Measurements from ENCODE around the gene MINDY4B. TPM values are rescaled to one million over a fixed set of nuclear protein-coding genes. Genes with fewer than 3 reads are reported as not detected.

Gene MINDY4B
- polyA plus RNA-seq, 1 donor (not counting 4 experiments of a cell fraction or from before 2014, with no cell fraction given) = not detected

GRCh38 chr3:150877303-150877702 lies 27.9 kb downstream of the MINDY4B start:
- TF ChIP-seq CTCF (optimal IDR thresholded peaks at IDR 0.05 in 1 of 3, IDR thresholded peaks at IDR 0.05 in 1 of 3, conservative IDR thresholded peaks at IDR 0.05 in 1 of 3; ENCODE audit: extremely low read depth in 1 of 3, insufficient read depth in 2 of 3, low read length in 3 of 3) = no peak
- TF ChIP-seq EZH2 (IDR thresholded peaks at IDR 0.05; ENCODE audit: low read length) = no peak
- no peak for DNase-seq (ENCODE audit: low read depth, low spot score)
- H3K4me2 ChIP-seq (ENCODE audit: control insufficient read depth, extremely low read depth, insufficient read depth, low read depth, low read length) = no peak overlapping the region
- H3K79me2 ChIP-seq (ENCODE audit: control insufficient read depth, insufficient read depth, low read length) = no peaks in the 10 kb centered on the region
- dilution Hi-C loops (cut with MboI; ENCODE audit: extremely low pct_ligation_motif_present, low sequenced_read_pairs) = no loop called here
- H3K4me1 ChIP-seq (ENCODE audit: control insufficient read depth, extremely low read depth, insufficient read depth, low read length) = no peaks in the 10 kb centered on the region
- H3K27me3 ChIP-seq (ENCODE audit: control insufficient read depth, extremely low read depth, insufficient read depth, low read length) = peaks cover 3% of the 10 kb centered on the region
- H3K9me1 ChIP-seq (ENCODE audit: control insufficient read depth, extremely low read depth, insufficient read depth, low read length) = no peaks in the 10 kb centered on the region
- no peak overlapping the region for H3K27ac ChIP-seq (ENCODE audit: control insufficient read depth, insufficient read depth, low read length)
- no peaks in the 10 kb centered on the region for H3K36me3 ChIP-seq (ENCODE audit: control insufficient read depth in 2 of 2, extremely low read depth in 1 of 2, insufficient read depth in 2 of 2, low read length in 2 of 2)
- H4K20me1 ChIP-seq (ENCODE audit: control insufficient read depth, extremely low read depth, insufficient read depth, low read length) = no peaks in the 10 kb centered on the region
- no peak overlapping the region for H3K4me3 ChIP-seq (ENCODE audit: control insufficient read depth in 2 of 3, extremely low read depth in 1 of 3, insufficient read depth in 2 of 3, low read depth in 1 of 3, low read length in 3 of 3)
- no peak overlapping the region for H2AFZ ChIP-seq (ENCODE audit: control insufficient read depth, low read length)
- H3K9ac ChIP-seq (ENCODE audit: control insufficient read depth, extremely low read depth, insufficient read depth, low read length) = no peak overlapping the region
- H3K9me3 ChIP-seq (ENCODE audit: control insufficient read depth, low read depth, low read length) = no peaks in the 10 kb centered on the region
- no peak for FAIRE-seq

GRCh38 chr3:150876611-150877265 lies 28.5 kb downstream of the MINDY4B start:
- Histone ChIP-seq H3K9ac (ENCODE audit: control insufficient read depth, extremely low read depth, insufficient read depth, low read length) (no peak overlapping the region), H3K9me3 (ENCODE audit: control insufficient read depth, low read depth, low read length) (no peaks in the 10 kb centered on the region), H3K4me2 (ENCODE audit: control insufficient read depth, extremely low read depth, insufficient read depth, low read depth, low read length) (no peak overlapping the region), H3K79me2 (ENCODE audit: control insufficient read depth, insufficient read depth, low read length) (no peaks in the 10 kb centered on the region), H3K4me1 (ENCODE audit: control insufficient read depth, extremely low read depth, insufficient read depth, low read length) (no peaks in the 10 kb centered on the region), H3K27ac (ENCODE audit: control insufficient read depth, insufficient read depth, low read length) (no peak overlapping the region), H3K4me3 (ENCODE audit: control insufficient read depth in 2 of 3, extremely low read depth in 1 of 3, insufficient read depth in 2 of 3, low read depth in 1 of 3, low read length in 3 of 3) (no peak overlapping the region), H3K36me3 (ENCODE audit: control insufficient read depth in 2 of 2, extremely low read depth in 1 of 2, insufficient read depth in 2 of 2, low read length in 2 of 2) (no peaks in the 10 kb centered on the region), H3K9me1 (ENCODE audit: control insufficient read depth, extremely low read depth, insufficient read depth, low read length) (no peaks in the 10 kb centered on the region), H3K27me3 (ENCODE audit: control insufficient read depth, extremely low read depth, insufficient read depth, low read length) (peaks cover 3% of the 10 kb centered on the region), H4K20me1 (ENCODE audit: control insufficient read depth, extremely low read depth, insufficient read depth, low read length) (no peaks in the 10 kb centered on the region), H2AFZ (ENCODE audit: control insufficient read depth, low read length) (no peak overlapping the region)
- TF ChIP-seq EZH2 (IDR thresholded peaks at IDR 0.05; ENCODE audit: low read length) (no peak), CTCF (optimal IDR thresholded peaks at IDR 0.05 in 1 of 3, IDR thresholded peaks at IDR 0.05 in 1 of 3, conservative IDR thresholded peaks at IDR 0.05 in 1 of 3; ENCODE audit: extremely low read depth in 1 of 3, insufficient read depth in 2 of 3, low read length in 3 of 3) (no peak)
- FAIRE-seq (no peak), DNase-seq (ENCODE audit: low read depth, low spot score) (no peak)
- dilution Hi-C loops (cut with MboI; ENCODE audit: extremely low pct_ligation_motif_present, low sequenced_read_pairs) = no loop called here
